SK-N-SH (cell line): Measurements from ENCODE around the gene MADD. TPM values are rescaled to one million over a fixed set of nuclear protein-coding genes. Genes with fewer than 3 reads are reported as not detected.

Source experiments
- CTCF ChIA-PET: fragments of 300-600, 350-600 bp; formaldehyde crosslinking; extraction: SDS; loops from one replicate; lab custom pipeline; 2021; lab: Yijun Ruan, JAX
- POLR2A ChIA-PET: fragments of 350-600 bp; sonication (Branson Sonifier 250); formaldehyde crosslinking; extraction: SDS; loops from one replicate; lab custom pipeline; 2020; ENCODE audit warnings: antibody characterized with exemption, inconsistent platforms; lab: Yijun Ruan, JAX
- DNase-seq: peaks from one replicate; pipeline ENCODE4 v3.0.0; 2012
- H2AFZ ChIP-seq: fragments of 200-600 bp; sonication (generic); 2 replicates; pipeline ENCODE4 v1.8.1; 2016; ENCODE audit warnings: antibody characterized with exemption, mild to moderate bottlenecking, low read depth
- H3F3A ChIP-seq: fragments of 200-600 bp; sonication (generic); replicated peaks from 2 replicates; pipeline ENCODE3; 2016; ENCODE audit warnings: antibody characterized with exemption, mild to moderate bottlenecking; ENCODE audit not compliant: insufficient read depth
- H3K27ac ChIP-seq, 2 experiments: fragments of 200-500 bp in 1 of 2; fragments of 200-600 bp in 1 of 2; sonication (Bioruptor generic) in 1 of 2; sonication (generic), shearing (Covaris generic) in 1 of 2; 2 replicates each; pipeline versions ENCODE4 v1.5.1 to v1.6.1; 2014 to 2016; ENCODE audit warnings: low read depth in 2 of 2, inconsistent platforms in 1 of 2, low read length in 1 of 2, mild to moderate bottlenecking in 1 of 2, mixed read lengths in 1 of 2
- H3K27me3 ChIP-seq: fragments of 200-600 bp; sonication (generic), shearing (Covaris generic); 2 replicates; pipeline ENCODE4 v1.6.1; 2016; ENCODE audit warnings: mixed run types; ENCODE audit not compliant: insufficient read depth
- H3K36me3 ChIP-seq, 2 experiments: fragments of 200-500 bp in 1 of 2; fragments of 200-600 bp in 1 of 2; sonication (Bioruptor generic) in 1 of 2; sonication (generic) in 1 of 2; replicated peaks in 1 of 2; 2 replicates each; pipeline versions ENCODE3 to v1.5.1; 2014 to 2016; ENCODE audit warnings: low read length in 1 of 2, mild to moderate bottlenecking in 1 of 2; ENCODE audit not compliant: insufficient read depth in 2 of 2, control insufficient read depth in 1 of 2
- H3K4me1 ChIP-seq, 2 experiments: fragments of 200-500 bp in 1 of 2; fragments of 200-600 bp in 1 of 2; sonication (Bioruptor generic) in 1 of 2; sonication (generic), shearing (Covaris generic) in 1 of 2; 2 replicates each; pipeline versions ENCODE4 v1.5.1 to v1.6.1; 2014 to 2016; ENCODE audit warnings: low read depth in 1 of 2, low read length in 1 of 2, mixed run types in 1 of 2; ENCODE audit not compliant: insufficient read depth in 2 of 2, control insufficient read depth in 1 of 2
- H3K4me2 ChIP-seq: fragments of 200-600 bp; sonication (generic), shearing (Covaris generic); 2 replicates; pipeline ENCODE4 v1.6.1; 2017; ENCODE audit warnings: mixed run types
- H3K4me3 ChIP-seq, 2 experiments: fragments of 200-500 bp in 1 of 2; fragments of 200-600 bp in 1 of 2; sonication (Bioruptor generic) in 1 of 2; sonication (generic), shearing (Covaris generic) in 1 of 2; 2 replicates each; pipeline versions ENCODE4 v1.5.1 to v1.8.1; 2014 to 2016; ENCODE audit warnings: low read depth in 2 of 2, inconsistent platforms in 1 of 2, low read length in 1 of 2, mild to moderate bottlenecking in 1 of 2, mixed read lengths in 1 of 2, moderate library complexity in 1 of 2
- H3K79me2 ChIP-seq: fragments of 200-600 bp; sonication (generic); 2 replicates; pipeline ENCODE4 v1.8.1; 2017; ENCODE audit warnings: mild to moderate bottlenecking; ENCODE audit not compliant: insufficient read depth
- H3K9ac ChIP-seq: fragments of 200-600 bp; sonication (generic); 2 replicates; pipeline ENCODE4 v1.6.1; 2017; ENCODE audit warnings: mixed run types
- H3K9me2 ChIP-seq: fragments of 200-600 bp; sonication (generic); 2 replicates; pipeline ENCODE4 v1.6.1; 2017; ENCODE audit warnings: mixed run types
- H3K9me3 ChIP-seq: fragments of 200-600 bp; sonication (generic); 2 replicates; pipeline ENCODE4 v1.6.1; 2017; ENCODE audit warnings: mixed run types, mild to moderate bottlenecking, moderate library complexity
- H4K20me1 ChIP-seq: fragments of 200-600 bp; sonication (generic); 2 replicates; pipeline ENCODE4 v1.6.1; 2017; ENCODE audit warnings: mild to moderate bottlenecking, mixed run types; ENCODE audit not compliant: insufficient read depth
- CHD2 ChIP-seq: fragments of 150-350 bp; IDR thresholded peaks from 2 replicates; pipeline ENCODE4 v1.6.1; 2018; ENCODE audit warnings: low read length; ENCODE audit not compliant: partially characterized antibody
- ELF1 ChIP-seq: IDR thresholded peaks from 2 replicates; pipeline ENCODE4 v1.4.0; 2012
- EZH2phosphoT487 ChIP-seq: fragments of 200-600 bp; sonication (generic); IDR thresholded peaks from 2 replicates; pipeline ENCODE4 v1.6.1; 2017; ENCODE audit warnings: low read depth, mixed run types, mild to moderate bottlenecking, antibody characterized with exemption, moderate library complexity, borderline replicate concordance
- FOSL2 ChIP-seq: IDR thresholded peaks from 2 replicates; pipeline ENCODE4 v1.4.0; 2012; ENCODE audit warnings: low read depth, mild to moderate bottlenecking, moderate library complexity, borderline replicate concordance
- FOXJ3 ChIP-seq: sonication (generic); formaldehyde crosslinking; IDR thresholded peaks from 2 replicates; pipeline ENCODE4 v1.5.1; 2020; ENCODE audit warnings: mild to moderate bottlenecking, missing genetic modification reagents
- FOXM1 ChIP-seq: IDR thresholded peaks from 2 replicates; pipeline ENCODE4 v1.4.0; 2012; ENCODE audit warnings: low read depth, mild to moderate bottlenecking
- GATA2 ChIP-seq: sonication (generic); formaldehyde crosslinking; IDR thresholded peaks from 2 replicates; pipeline ENCODE4 v1.5.0; 2020; ENCODE audit warnings: mild to moderate bottlenecking, missing genetic modification reagents
- JUND ChIP-seq: IDR thresholded peaks from 2 replicates; pipeline ENCODE4 v1.4.0; 2012
- MAX ChIP-seq: IDR thresholded peaks from 2 replicates; pipeline ENCODE4 v1.4.0; 2012; ENCODE audit warnings: low read depth
- MEF2A ChIP-seq: IDR thresholded peaks from 2 replicates; pipeline ENCODE4 v1.4.0; 2012; ENCODE audit warnings: low read depth, borderline replicate concordance
- MXI1 ChIP-seq: IDR thresholded peaks from 2 replicates; pipeline ENCODE4 v1.6.1; 2012; ENCODE audit warnings: mild to moderate bottlenecking, low read depth, low read length, improper control_type of control experiment
- NRF1 ChIP-seq: IDR thresholded peaks from 2 replicates; pipeline ENCODE4 v1.6.1; 2012; ENCODE audit warnings: low read depth, mild to moderate bottlenecking, low read length
- PBX3 ChIP-seq: IDR thresholded peaks from 2 replicates; pipeline ENCODE4; 2012
- POLR2AphosphoS5 ChIP-seq: IDR thresholded peaks from 2 replicates; pipeline ENCODE4 v1.6.1; 2012; ENCODE audit warnings: low read depth, low read length
- RAD21 ChIP-seq: IDR thresholded peaks from 2 replicates; pipeline ENCODE4 v1.6.1; 2012; ENCODE audit warnings: mild to moderate bottlenecking, low read length
- RXRA ChIP-seq: IDR thresholded peaks from 2 replicates; pipeline ENCODE4 v1.4.0; 2012; ENCODE audit warnings: low read depth, mild to moderate bottlenecking, borderline replicate concordance
- SMC3 ChIP-seq: IDR thresholded peaks from 2 replicates; pipeline ENCODE4 v1.6.1; 2012; ENCODE audit warnings: low read depth, low read length, improper control_type of control experiment
- TCF12 ChIP-seq: IDR thresholded peaks from 2 replicates; pipeline ENCODE4 v1.4.0; 2012
- USF1 ChIP-seq: IDR thresholded peaks from 2 replicates; pipeline ENCODE4 v1.4.0; 2012; ENCODE audit warnings: low read depth, borderline replicate concordance
- USF2 ChIP-seq: fragments of 150-350 bp; IDR thresholded peaks from 2 replicates; pipeline ENCODE4 v1.6.1; 2017; ENCODE audit warnings: antibody characterized with exemption, low read length, low read depth, borderline replicate concordance
- YY1 ChIP-seq: IDR thresholded peaks from 2 replicates; pipeline ENCODE4 v1.4.0; 2012; ENCODE audit warnings: low read depth, mild to moderate bottlenecking
- WGBS: methylation state at CpG from one replicate; pipeline ENCODE4 v1.1.6; 2017; ENCODE audit warnings: low lambda C conversion rate; 5-methylcytosine and 5-hydroxymethylcytosine counted together
- polyA plus RNA-seq, 3 experiments: library from polyadenylated mRNA; depleted of rRNA; stranded (reverse); fragments of >200 nt; gene quantifications; 2 replicates each; pipeline ENCODE4 v1.2.3, GENCODE V29; 2012

Gene MADD
- polyA plus RNA-seq, 1 of the 3 experiments (the other 2 are of a cell fraction): 16.4 TPM

GRCh38 chr11:47282462-47282861, 12.5 kb downstream of the MADD start:
- H3K4me2 ChIP-seq: no peak overlapping the region
- WGBS: 97% methylated on average over 7 of the region's 7 CpGs
- TF ChIP-seq SMC3 (no peak), GATA2 (CRISPR knock-in tag) (no peak), ELF1 (no peak), MAX (no peak)
- TF ChIP-seq, all 33 proteins: peak for 0
- Histone ChIP-seq H3K27ac (no peak overlapping the region), H3K27me3 (no peaks in the 10 kb centered on the region), H4K20me1 (no peaks in the 10 kb centered on the region), H3K79me2 (no peaks in the 10 kb centered on the region), H3K9ac (no peak overlapping the region), H3K9me2 (no peaks in the 10 kb centered on the region), H3K36me3 (peaks cover 50 to 72% of the 10 kb centered on the region in 2 experiments), H3K4me1 (no peaks in the 10 kb centered on the region; a peak in 1 of 4 replicates), H3K4me3 (no peak overlapping the region), H3F3A (peaks cover 3% of the 10 kb centered on the region), H3K9me3 (no peaks in the 10 kb centered on the region), H2AFZ (no peak overlapping the region)
- POLR2A ChIA-PET: no interaction called here
- CTCF ChIA-PET: no interaction called here
- no peak for DNase-seq

GRCh38 chr11:47284151-47284550, 14.2 kb downstream of the MADD start:
- Histone ChIP-seq H3K36me3 (peaks cover 36 to 66% of the 10 kb centered on the region in 2 experiments), H3K9me3 (no peaks in the 10 kb centered on the region), H3K27me3 (no peaks in the 10 kb centered on the region), H3K4me1 (no peaks in the 10 kb centered on the region), H3K27ac (no peak overlapping the region), H3K4me2 (no peak overlapping the region), H3K79me2 (no peaks in the 10 kb centered on the region), H3F3A (no peaks in the 10 kb centered on the region), H3K9ac (no peak overlapping the region), H2AFZ (no peak overlapping the region), H4K20me1 (no peaks in the 10 kb centered on the region), H3K9me2 (no peaks in the 10 kb centered on the region), H3K4me3 (no peak overlapping the region)
- TF ChIP-seq GATA2 (CRISPR knock-in tag) (no peak), RXRA (no peak), MEF2A (no peak), TCF12 (no peak), NRF1 (no peak), PBX3 (no peak), FOXJ3 (no peak)
- POLR2A ChIA-PET: no interaction called here
- CTCF ChIA-PET: interaction anchor here (1.1 kb wide), 1 partner anchor 71 kb away, joined by 6 read pairs; no protein-coding TSS in a partner anchor
- DNase-seq: no peak
- WGBS: 86% methylated on average over 4 of the region's 4 CpGs

GRCh38 chr11:47285969-47286770, 16.2 kb downstream of the MADD start:
- H3K27me3 ChIP-seq: no peaks in the 10 kb centered on the region
- ChIA-PET CTCF (interaction anchor here (0.8 to 1.2 kb wide), 2 partner anchors 15 to 108 kb away, joined by 3 to 4 read pairs; no protein-coding TSS in a partner anchor), POLR2A (no interaction called here)
- no peak overlapping the region for H3K4me2 ChIP-seq
- H3K79me2 ChIP-seq: no peaks in the 10 kb centered on the region
- peaks cover 33 to 73% of the 10 kb centered on the region in 2 experiments for H3K36me3 ChIP-seq
- no peaks in the 10 kb centered on the region for H3K9me3 ChIP-seq
- DNase-seq: no peak
- H2AFZ ChIP-seq: no peak overlapping the region
- H3K4me3 ChIP-seq: no peak overlapping the region
- no peaks in the 10 kb centered on the region for H4K20me1 ChIP-seq
- no peaks in the 10 kb centered on the region for H3K9me2 ChIP-seq
- WGBS: 94% methylated on average over 12 of the region's 13 CpGs
- TF ChIP-seq RAD21 (no peak), RXRA (no peak), FOXM1 (no peak), MXI1 (no peak), EZH2phosphoT487 (no peak), JUND (no peak), USF2 (no peak), YY1 (no peak), NRF1 (no peak), POLR2AphosphoS5 (no peak), CHD2 (no peak), USF1 (no peak), FOSL2 (no peak)
- no peaks in the 10 kb centered on the region for H3K4me1 ChIP-seq
- no peaks in the 10 kb centered on the region for H3F3A ChIP-seq
- no peak overlapping the region for H3K9ac ChIP-seq
- H3K27ac ChIP-seq: no peak overlapping the region
